ENCODE measurements around the gene IGFLR1.

Gene IGFLR1

GRCh38 chr19:35742121-35742724 lies at the start of gene IGFLR1:
TSS of gene IGFLR1 (minus strand) at chr19:35742452. CDS start at chr19:35741180, 1,272 bp downstream.
- Histone ChIP-seq H3K9me3 (ENCODE audit: control insufficient read depth, insufficient read depth, low read length) (no peaks in the 10 kb centered on the region), H3K4me1 (ENCODE audit: control insufficient read depth, insufficient read depth, low read length) (peaks cover 2% of the 10 kb centered on the region; the same call in 1 of the 2 replicates), H3K27ac (ENCODE audit: low read length) (no peak within 1 kb of the TSS), H3K36me3 (ENCODE audit: control insufficient read depth, insufficient read depth, low read length) (peaks cover 9% of the 10 kb centered on the region; the same call in 1 of the 2 replicates), H3K4me3 (ENCODE audit: low read length) (no peak within 1 kb of the TSS), H3K27me3 (ENCODE audit: control insufficient read depth, insufficient read depth, low read length) (no peaks in the 10 kb centered on the region)
- no peak for DNase-seq (ENCODE audit: low read depth, low spot score)
- no CpG with 5 or more reads among the region's 9 CpGs for WGBS (ENCODE audit: insufficient coverage, insufficient read length)

GRCh38 chr19:35791814-35792279 lies 49.6 kb upstream of the IGFLR1 start:
- no peak overlapping the region for H3K4me3 ChIP-seq (ENCODE audit: low read length)
- H3K27ac ChIP-seq (ENCODE audit: low read length), result no peak overlapping the region
- no peaks in the 10 kb centered on the region; the same call in 1 of the 2 replicates for H3K4me1 ChIP-seq (ENCODE audit: control insufficient read depth, insufficient read depth, low read length)
- no peak for DNase-seq (ENCODE audit: low read depth, low spot score)
- no CpG with 5 or more reads among the region's 9 CpGs for WGBS (ENCODE audit: insufficient coverage, insufficient read length)
- no peaks in the 10 kb centered on the region for H3K9me3 ChIP-seq (ENCODE audit: control insufficient read depth, insufficient read depth, low read length)
- H3K36me3 ChIP-seq (ENCODE audit: control insufficient read depth, insufficient read depth, low read length), result no peaks in the 10 kb centered on the region; the same call in 1 of the 2 replicates
- peaks cover under 1% of the 10 kb centered on the region; the same call in 1 of the 2 replicates for H3K27me3 ChIP-seq (ENCODE audit: control insufficient read depth, insufficient read depth, low read length)

DNA sequence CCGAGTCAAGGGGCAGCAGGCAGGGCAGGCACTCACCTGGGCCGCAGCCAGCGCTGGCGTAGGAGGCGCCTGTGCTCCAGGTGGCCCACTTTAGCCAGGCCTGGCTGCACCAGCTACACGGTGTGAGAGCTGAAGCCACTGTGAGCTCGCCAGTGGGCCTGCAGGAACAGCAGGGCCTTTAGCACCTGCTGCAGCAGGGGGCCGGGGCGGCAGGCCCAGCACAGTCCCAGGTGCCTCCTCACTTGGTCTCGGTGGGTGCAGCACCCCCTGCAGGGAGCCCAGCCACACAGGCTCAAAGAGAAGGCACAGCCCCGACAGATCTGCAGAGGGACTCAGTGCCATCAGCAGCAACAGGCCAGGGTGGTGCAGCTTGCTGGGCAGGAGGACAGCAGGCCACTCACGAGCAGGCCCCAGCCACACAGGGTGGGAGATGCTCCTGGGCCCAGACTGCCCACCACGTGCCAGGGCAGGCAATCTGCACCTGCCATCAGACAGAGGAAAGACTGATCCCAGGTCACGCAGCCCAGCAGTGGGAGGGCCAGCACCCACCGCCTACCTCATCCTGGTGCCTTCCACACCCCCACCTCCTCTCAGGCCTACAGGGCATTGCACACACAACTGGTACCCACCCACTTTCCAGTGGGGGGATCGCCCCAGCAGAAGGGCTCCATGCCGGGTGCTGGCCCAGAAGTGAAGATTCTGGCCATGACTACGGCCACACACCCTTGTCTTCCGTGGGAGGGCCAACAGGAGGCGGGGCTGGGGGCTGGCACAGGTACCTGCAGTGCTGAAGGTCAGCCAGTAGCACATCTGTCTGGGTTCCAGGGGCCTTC lies 48.9 kb upstream of the IGFLR1 start:
- H3K4me1 ChIP-seq (ENCODE audit: control insufficient read depth, insufficient read depth, low read length), result no peaks in the 10 kb centered on the region; the same call in 1 of the 2 replicates
- H3K4me3 ChIP-seq (ENCODE audit: low read length), result no peak overlapping the region
- H3K27me3 ChIP-seq (ENCODE audit: control insufficient read depth, insufficient read depth, low read length), result no peaks in the 10 kb centered on the region
- H3K36me3 ChIP-seq (ENCODE audit: control insufficient read depth, insufficient read depth, low read length), result no peaks in the 10 kb centered on the region; the same call in 1 of the 2 replicates
- WGBS (ENCODE audit: insufficient coverage, insufficient read length), result no CpG with 5 or more reads among the region's 20 CpGs
- no peaks in the 10 kb centered on the region for H3K9me3 ChIP-seq (ENCODE audit: control insufficient read depth, insufficient read depth, low read length)
- no peak overlapping the region for H3K27ac ChIP-seq (ENCODE audit: low read length)
- DNase-seq (ENCODE audit: low read depth, low spot score), result no peak

GRCh38 chr19:35789978-35790944 lies 48.0 kb upstream of the IGFLR1 start:
- no CpG with 5 or more reads among the region's 19 CpGs for WGBS (ENCODE audit: insufficient coverage, insufficient read length)

GRCh38 chr19:35789195-35789977 lies 47.1 kb upstream of the IGFLR1 start:
- no peak for DNase-seq (ENCODE audit: low read depth, low spot score)
- WGBS (ENCODE audit: insufficient coverage, insufficient read length), result no CpG with 5 or more reads among the region's 11 CpGs
- H3K27ac ChIP-seq (ENCODE audit: low read length), result no peak overlapping the region
- peaks cover 3% of the 10 kb centered on the region; the same call in 1 of the 2 replicates for H3K4me1 ChIP-seq (ENCODE audit: control insufficient read depth, insufficient read depth, low read length)
- no peaks in the 10 kb centered on the region; the same call in 1 of the 2 replicates for H3K36me3 ChIP-seq (ENCODE audit: control insufficient read depth, insufficient read depth, low read length)
- no peaks in the 10 kb centered on the region for H3K27me3 ChIP-seq (ENCODE audit: control insufficient read depth, insufficient read depth, low read length)
- H3K4me3 ChIP-seq (ENCODE audit: low read length), result no peak overlapping the region
- H3K9me3 ChIP-seq (ENCODE audit: control insufficient read depth, insufficient read depth, low read length), result no peaks in the 10 kb centered on the region

More at GRCh38 chr19:35789978-35790944, 48.0 kb upstream of the IGFLR1 start:
- DNase-seq (ENCODE audit: low read depth, low spot score), result no peak
- H3K27me3 ChIP-seq (ENCODE audit: control insufficient read depth, insufficient read depth, low read length), result no peaks in the 10 kb centered on the region
- no peak overlapping the region for H3K4me3 ChIP-seq (ENCODE audit: low read length)
- H3K9me3 ChIP-seq (ENCODE audit: control insufficient read depth, insufficient read depth, low read length), result no peaks in the 10 kb centered on the region
- H3K4me1 ChIP-seq (ENCODE audit: control insufficient read depth, insufficient read depth, low read length), result peaks cover 3% of the 10 kb centered on the region; the same call in 1 of the 2 replicates
- H3K36me3 ChIP-seq (ENCODE audit: control insufficient read depth, insufficient read depth, low read length), result no peaks in the 10 kb centered on the region; the same call in 1 of the 2 replicates
- H3K27ac ChIP-seq (ENCODE audit: low read length), result no peak overlapping the region

DNA sequence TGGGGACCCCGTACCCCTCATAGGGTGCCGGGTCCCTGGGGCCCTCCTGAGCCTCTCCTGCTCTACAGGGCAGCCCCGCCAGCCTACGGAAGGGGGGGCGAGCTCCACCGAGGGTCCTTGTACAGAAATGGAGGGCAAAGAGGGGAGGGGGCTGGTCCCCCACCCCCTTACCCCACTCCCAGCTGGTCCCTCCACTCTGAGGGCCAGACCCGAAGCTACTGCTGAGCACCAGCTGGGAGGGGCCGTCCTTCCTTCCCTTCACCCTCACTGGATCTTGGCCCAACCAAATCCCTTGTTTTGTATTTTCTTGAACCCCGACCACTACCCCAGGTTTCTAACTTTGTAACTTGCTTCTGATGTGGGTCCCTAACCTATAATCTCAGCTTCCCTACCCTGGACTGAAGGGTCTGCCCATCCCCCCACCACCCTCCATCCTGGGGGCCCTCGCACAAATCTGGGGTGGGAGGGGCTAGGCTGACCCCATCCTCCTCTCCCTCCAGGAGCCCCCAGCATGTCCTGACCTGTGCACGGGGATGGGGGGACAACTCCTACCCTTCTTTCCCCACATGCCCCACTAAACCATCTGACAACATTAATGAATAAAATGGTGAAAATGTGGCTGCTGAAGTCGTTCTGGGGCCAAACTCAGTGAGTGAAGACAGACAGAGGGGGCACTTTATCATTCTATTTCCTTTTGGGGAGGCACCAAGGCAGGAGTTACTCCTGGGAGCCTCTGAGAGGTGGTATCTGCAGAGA lies 46.1 kb upstream of the IGFLR1 start:
- Histone ChIP-seq H3K27me3 (ENCODE audit: control insufficient read depth, insufficient read depth, low read length) (no peaks in the 10 kb centered on the region), H3K27ac (ENCODE audit: low read length) (no peak overlapping the region), H3K9me3 (ENCODE audit: control insufficient read depth, insufficient read depth, low read length) (no peaks in the 10 kb centered on the region), H3K4me1 (ENCODE audit: control insufficient read depth, insufficient read depth, low read length) (peaks cover 3% of the 10 kb centered on the region; the same call in 1 of the 2 replicates), H3K4me3 (ENCODE audit: low read length) (no peak overlapping the region), H3K36me3 (ENCODE audit: control insufficient read depth, insufficient read depth, low read length) (no peaks in the 10 kb centered on the region; the same call in 1 of the 2 replicates)
- no CpG with 5 or more reads among the region's 12 CpGs for WGBS (ENCODE audit: insufficient coverage, insufficient read length)
- no peak for DNase-seq (ENCODE audit: low read depth, low spot score)

DNA sequence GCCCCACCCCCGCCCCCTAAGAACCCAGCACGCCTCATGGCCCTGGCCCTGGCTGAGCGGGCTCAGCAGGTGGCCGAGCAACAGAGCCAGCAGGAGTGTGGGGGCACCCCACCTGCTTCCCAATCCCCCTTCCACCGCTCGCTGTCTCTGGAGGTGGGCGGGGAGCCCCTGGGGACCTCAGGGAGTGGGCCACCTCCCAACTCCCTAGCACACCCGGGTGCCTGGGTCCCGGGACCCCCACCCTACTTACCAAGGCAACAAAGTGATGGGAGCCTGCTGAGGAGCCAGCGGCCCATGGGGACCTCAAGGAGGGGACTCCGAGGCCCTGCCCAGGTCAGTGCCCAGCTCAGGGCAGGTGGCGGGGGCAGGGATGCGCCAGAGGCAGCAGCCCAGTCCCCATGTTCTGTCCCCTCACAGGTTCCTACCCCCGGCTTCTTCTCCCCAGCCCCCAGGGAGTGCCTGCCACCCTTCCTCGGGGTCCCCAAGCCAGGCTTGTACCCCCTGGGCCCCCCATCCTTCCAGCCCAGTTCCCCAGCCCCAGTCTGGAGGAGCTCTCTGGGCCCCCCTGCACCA lies 45.1 kb upstream of the IGFLR1 start:
- no peaks in the 10 kb centered on the region for H3K27me3 ChIP-seq (ENCODE audit: control insufficient read depth, insufficient read depth, low read length)
- H3K36me3 ChIP-seq (ENCODE audit: control insufficient read depth, insufficient read depth, low read length), result no peaks in the 10 kb centered on the region; the same call in 1 of the 2 replicates
- no peak overlapping the region for H3K27ac ChIP-seq (ENCODE audit: low read length)
- no CpG with 5 or more reads among the region's 15 CpGs for WGBS (ENCODE audit: insufficient coverage, insufficient read length)
- peaks cover 5% of the 10 kb centered on the region; the same call in 1 of the 2 replicates for H3K4me1 ChIP-seq (ENCODE audit: control insufficient read depth, insufficient read depth, low read length)
- no peaks in the 10 kb centered on the region for H3K9me3 ChIP-seq (ENCODE audit: control insufficient read depth, insufficient read depth, low read length)
- no peak for DNase-seq (ENCODE audit: low read depth, low spot score)
- H3K4me3 ChIP-seq (ENCODE audit: low read length), result no peak overlapping the region

- no peaks in the 10 kb centered on the region for H3K9me3 ChIP-seq (ENCODE audit: control insufficient read depth, insufficient read depth, low read length)
Observed at GRCh38 chr19:35786299-35787160, 44.3 kb upstream of the IGFLR1 start.

More at GRCh38 chr19:35786299-35787160, 44.3 kb upstream of the IGFLR1 start:
- Histone ChIP-seq H3K27me3 (ENCODE audit: control insufficient read depth, insufficient read depth, low read length) (no peaks in the 10 kb centered on the region), H3K36me3 (ENCODE audit: control insufficient read depth, insufficient read depth, low read length) (no peaks in the 10 kb centered on the region; the same call in 1 of the 2 replicates), H3K4me1 (ENCODE audit: control insufficient read depth, insufficient read depth, low read length) (peaks cover 6% of the 10 kb centered on the region), H3K27ac (ENCODE audit: low read length) (no peak overlapping the region), H3K4me3 (ENCODE audit: low read length) (no peak overlapping the region)
- no CpG with 5 or more reads among the region's 31 CpGs for WGBS (ENCODE audit: insufficient coverage, insufficient read length)
- DNase-seq (ENCODE audit: low read depth, low spot score), result no peak

Measured in iPS DF 6.9 (cell line).